ENCODE results near the gene TSPAN3.

The TSPAN3 gene

DNA sequence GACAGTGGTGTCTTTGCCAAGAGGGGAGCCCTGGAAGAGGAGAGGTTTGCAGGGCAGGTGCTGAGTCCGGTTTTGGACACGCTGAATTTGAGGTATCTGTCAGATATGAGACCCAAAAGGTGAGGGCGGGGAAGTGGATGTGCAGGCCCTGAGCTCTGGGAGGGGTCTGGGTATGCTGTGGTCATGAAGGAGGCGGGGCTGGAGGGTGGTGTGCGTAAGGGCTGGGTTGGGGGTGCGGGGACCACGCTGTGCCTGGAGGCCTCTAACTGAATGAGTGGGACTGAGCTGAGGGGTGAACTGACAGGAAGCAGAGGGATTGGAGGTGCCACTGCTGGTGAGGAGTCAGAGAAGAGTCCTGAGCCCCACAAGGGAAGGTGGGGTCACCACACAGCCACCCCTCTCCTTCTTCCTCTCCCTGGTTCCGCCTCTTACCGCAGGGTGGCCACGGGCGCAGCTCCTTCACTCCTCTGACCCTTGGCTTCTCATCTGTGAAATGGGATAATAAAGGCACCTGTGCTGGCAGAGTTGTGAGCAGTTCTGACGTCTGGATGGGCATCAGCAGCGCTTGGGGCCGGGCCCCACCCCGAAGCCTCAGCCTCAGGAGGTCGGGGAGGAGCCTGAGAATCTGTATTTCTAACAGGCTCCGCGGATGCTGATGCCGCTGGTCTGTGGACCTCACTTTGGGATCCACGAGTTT, 47.2 kb downstream of the TSPAN3 start:
- no peak for DNase-seq (ENCODE audit: low read depth)

DNA sequence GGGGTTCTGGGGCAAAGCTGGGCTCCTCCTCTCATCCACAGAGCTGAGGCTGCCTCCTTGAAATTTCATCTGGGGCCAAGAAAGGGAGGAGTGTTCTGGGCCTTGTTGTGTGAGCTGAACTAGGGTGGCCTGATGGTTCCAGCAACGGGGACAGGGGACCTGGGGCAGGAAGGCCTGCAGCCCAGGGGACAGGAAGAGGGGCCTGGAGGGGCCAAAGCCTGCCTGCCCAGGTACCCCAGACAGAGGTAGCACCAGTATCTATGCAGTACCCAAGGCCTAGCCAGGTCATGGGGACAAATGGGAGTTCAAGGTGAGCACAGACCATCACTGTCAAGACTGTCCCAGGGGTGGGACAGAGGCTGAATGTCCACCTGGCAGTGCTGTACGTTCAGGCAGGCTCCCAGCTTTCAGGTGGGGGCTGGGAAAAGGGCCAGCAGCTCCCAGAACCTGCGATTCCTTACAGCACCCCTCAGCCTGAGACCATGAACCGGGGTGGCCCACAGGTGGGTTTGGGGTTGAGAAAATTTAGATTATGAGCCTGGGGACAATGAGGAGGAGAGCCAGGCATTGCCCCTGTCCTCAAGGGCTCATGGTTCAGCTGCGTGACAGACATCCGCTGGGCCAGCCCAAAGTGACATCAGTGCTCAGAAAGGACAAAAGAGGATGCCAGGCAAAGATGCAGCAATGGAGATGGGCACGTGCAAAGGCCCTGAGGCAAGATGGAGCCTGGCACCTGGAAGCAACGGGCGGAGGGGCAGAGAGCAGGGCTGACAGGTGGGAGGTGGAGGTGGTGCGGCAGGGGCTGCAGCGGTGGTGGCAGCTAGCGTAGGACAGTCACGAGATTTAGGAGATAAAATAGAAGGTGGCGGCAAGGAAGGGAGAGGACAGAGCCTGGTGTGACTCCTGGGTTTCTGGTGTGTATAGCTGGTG, 48.0 kb downstream of the TSPAN3 start:
- DNase-seq (ENCODE audit: low read depth): no peak

DNA sequence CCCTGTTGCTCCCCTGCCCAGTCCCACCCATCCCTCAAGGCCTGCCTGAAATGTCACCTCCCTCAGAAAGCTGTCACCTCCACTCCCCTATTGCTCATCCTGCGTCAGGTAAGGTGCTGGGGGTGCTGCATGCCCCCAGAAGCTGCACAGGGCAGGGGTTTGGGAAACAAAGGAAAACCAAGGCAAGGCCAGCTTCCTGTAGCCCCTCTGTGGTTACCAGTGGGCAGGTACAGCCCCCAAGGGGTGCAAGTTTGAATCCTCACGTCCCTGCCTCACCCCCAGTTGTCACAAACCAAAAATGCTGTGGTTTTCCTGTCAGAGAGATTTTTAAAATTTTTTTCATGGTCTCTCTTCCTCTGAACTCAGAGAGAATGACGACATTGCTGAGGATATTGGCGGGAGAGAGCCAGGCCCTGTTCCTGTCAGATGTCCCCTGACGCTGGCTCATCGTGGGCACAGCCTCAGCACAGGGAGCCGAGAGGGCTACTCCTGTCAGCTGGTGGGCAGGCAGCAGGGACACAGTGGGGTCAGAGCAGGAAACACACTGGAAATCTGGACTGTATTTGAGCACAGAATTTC, 49.0 kb downstream of the TSPAN3 start:
- DNase-seq (ENCODE audit: low read depth): no peak

DNA sequence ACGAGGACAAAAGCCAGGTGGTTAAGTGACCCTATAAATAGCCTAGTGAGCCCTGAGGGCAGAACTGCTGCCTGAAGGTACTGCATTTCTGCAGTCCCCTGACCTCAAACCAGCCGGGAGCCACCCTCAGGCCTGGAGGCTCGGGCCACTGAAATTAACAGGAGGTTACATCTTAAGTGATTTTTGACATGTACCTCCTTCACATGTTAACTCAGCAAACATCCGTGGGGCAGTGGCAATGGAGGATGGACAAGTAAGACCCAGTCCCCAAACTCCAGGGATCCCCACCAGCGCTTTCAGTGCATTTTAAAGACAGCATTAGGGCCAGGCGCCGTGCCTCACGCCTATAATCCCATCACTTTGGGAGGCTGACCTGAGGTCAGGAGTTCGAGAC, 49.8 kb downstream of the TSPAN3 start:
- DNase-seq (ENCODE audit: low read depth): no peak

DNA sequence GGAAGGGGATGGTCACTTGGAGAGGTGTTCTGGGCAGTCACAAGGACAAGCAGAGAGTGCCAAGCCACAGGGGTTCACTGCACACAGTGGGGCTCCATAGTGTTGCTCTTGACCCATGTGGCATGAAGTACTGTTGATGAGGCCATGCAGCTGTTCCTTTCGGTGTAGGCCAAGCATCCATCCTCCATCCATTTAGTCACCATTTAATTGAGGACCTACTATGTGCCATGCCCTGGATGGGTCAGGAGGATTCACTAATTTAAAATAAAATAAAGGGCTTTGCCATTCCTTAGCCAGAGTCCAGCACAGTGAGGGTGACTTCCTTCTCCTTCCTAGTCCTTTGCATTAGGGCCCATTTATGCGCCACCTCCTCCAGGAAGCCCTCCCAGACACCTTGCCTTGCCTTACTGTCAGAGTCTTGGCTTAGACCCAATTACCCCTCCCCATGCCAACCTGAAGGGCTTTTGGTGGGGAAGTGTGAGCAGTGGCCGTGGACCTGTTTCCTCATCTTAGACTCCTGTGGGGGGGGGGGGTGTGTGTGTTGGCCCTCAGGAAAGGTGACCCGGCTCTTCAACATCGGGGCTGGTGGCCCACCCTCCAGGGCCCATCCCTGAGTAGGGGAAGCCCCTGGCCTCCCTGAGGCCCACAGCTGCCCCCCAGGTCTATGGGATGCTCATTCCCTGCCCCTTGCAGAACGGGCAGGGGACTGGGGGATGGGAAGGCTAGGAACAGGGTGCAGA, 50.4 kb downstream of the TSPAN3 start:
- no peak for DNase-seq (ENCODE audit: low read depth)

DNA sequence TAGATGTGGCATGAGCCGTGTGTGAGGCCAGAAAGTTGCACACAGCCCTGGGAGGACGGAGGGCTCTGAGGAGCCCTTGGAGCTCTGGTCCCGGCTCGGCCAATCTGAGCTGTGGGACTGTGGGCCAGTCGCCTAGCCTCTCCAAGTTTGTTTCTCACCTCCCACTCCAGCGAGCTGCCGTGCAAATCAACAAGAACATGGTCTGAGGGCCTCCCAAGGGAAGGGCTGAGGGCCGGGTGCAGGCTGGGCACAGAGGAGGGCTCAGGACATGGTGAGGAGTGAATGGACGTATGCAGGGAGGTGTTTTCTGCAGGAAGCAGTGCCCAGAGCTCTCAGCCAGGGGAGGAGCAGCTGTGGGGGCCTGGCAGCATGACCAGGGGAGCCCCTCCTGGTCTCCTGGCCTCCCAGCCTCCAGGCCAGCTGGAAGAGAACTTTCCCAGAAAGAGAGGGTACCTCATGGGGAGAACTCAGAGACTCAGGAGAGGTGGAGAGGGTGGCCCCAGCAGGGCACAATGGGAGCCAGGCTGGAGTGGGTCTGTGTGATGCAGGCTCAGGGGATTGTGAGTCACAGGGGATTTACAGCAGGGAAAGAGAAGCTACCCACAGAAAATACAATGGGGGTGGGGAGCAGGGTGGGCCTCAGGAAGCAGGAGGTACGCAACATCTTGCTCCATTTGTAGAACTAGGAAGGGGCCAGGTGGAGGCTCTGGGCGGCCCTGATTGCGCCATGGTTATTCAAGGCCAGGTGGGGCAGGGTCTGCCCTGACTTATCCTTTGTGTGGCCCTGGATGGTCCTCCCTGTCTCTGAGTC, 51.2 kb downstream of the TSPAN3 start:
- peak; percentile 56 for DNase-seq (ENCODE audit: low read depth)

DNA sequence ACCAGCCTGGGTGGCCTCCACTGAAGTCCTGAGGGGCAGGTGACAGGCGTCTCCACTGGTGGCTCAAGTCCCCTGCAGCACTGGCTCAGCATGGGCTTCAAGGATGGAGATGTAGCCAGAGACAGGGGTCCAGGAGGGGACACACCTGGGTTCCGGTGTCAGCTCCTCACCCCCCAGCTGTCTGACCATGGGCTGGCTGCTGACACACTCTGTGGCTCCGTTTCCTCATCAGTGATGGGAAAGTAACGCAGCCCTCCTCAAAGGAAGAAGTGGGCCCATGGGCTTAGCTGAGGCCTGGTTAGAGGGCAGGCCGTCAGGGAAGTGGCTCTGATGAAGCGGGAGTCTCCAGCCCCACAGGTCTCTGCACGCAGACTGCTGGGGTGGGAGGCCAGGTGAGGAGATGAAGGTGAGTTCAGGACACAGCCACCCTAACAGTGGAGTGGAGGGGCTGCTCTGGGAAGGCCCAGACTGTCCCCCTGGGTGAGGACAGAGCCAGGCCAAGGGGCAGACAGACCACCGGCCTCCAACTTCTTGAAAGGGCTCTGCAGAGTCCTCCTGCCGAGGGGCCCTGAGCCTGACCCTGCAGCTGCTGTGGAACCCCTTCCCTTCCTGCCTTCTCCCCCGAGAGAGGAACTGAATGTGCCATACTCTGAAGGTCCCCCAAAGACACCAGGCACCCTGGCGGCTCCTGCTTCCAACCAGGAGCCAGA, 52.0 kb downstream of the TSPAN3 start:
- DNase-seq (ENCODE audit: low read depth): no peak

DNA sequence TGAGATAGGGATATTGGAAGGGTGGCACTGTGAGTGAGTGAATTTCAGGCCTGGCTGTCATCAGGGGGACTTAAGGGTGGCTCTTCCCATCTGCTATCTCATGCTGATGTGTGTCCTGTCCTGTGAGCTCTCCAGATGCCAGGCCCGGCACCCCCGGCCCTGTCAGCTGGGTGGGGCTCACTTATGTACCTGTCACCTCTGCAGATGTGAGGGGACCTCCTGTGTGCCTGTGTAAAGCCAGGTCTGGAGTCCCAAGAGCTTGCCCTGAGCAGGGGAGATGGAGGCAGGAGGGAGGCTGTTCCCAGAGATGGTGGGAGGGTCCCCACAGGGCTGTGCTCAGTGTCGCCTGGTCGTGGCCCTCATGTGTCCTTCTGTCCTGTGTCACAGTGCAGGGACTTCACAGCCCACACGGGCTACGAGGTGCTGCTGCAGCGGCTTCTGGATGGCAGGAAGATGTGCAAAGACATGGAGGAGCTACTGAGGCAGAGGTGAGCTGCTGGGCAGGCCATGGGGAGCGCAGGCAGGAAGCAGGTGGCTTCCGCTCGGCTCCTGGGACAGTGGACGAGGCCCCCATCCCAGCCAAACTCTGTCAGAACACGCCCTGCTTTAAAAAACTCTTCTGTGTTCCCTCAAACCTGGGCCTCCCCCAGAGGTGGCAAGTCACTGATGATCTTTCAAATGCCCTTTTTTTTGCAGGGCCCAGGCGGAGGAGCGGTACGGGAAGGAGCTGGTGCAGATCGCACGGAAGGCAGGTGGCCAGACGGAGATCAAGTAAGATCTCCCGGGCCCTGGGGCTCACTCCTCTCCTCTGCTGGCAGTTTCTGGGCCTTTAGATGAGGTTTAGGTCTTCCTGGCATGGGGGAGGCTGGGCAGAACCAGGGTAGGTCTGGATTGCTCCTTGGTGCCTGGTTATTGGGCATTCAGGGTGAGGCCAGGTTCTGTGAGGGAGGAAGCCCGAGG, 52.9 kb downstream of the TSPAN3 start:
- DNase-seq (ENCODE audit: low read depth): no peak

DNA sequence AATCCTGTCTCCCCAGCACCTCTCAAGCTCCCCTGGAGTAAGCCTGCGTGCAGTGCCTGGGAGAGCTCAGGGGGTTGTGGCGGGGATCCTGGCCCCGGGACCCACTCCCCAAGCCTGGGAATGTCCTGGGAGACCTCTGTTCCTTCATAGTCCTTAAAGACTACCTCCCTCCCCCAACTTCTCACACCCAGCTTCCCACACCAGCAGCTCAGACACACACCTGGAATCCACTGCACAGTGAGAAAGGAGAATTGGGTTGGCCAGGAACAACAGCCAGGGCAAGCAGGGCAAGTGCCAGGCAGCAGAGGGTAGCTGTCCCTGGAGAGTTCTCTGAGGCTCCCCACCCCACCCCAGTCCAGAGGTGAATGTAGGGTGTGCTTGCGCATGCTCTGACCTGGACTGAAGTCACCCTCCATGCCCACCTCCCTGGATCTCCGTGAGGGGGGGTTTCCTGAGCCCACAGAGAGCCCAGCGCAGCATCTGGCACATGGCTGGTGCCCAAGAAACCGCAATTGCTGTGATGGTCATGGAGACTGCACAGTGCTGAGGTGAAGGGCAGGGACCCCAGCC, 53.7 kb downstream of the TSPAN3 start:
- DNase-seq (ENCODE audit: low read depth): no peak

DNA sequence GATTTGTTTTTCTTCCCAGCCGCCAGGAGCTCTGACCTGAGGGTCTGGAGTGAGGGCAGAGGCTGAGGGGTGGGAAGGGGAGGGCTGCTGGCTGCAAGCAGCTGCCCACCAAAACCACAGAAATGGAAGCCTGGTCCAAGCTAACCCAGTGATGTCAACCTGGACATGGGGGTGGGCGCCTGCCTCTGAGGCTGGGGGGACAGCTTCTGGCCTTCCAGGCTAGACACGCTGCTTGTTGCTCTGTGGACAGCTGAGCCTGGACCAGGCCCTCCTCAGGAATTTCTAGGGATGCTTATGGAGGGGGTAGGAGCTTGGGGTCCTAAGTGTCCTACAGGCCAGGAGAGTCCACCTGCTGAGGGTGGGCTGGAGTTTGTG, 54.6 kb downstream of the TSPAN3 start:
- DNase-seq (ENCODE audit: low read depth): no peak

DNA sequence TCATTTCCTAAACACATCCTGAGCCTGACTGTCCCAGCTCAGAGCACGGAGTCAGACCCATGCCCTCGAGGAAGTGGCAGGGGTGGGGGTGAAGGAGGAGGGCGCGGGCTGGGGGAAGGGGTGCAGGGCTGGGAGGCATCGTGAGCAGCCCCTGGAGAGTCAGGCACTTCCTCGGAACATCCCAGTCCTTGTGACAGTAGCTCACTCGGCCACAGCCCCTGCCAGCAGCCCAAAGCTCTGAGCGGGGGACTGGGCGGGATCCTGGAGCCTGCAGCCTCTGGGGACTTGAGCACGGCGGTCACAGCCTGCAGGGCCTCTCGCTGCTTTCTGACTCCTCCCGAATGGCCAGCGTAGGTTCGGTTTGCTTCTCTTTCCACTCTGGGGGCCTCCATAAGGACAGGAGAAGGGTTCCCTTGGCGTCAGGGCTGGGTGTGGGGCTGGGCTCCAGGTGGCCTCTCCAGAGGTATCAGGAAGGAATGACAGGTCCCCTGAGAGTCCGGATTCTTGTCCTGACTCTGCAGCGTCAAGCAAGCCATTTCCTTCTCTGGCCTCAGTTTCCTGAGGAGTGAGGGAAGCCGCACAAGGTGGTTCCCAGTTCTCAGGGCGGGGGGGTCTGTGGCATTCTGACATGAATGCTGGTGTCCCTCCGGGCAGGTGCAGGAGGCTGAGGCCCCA, 55.1 kb downstream of the TSPAN3 start:
- no peak for DNase-seq (ENCODE audit: low read depth)

DNA sequence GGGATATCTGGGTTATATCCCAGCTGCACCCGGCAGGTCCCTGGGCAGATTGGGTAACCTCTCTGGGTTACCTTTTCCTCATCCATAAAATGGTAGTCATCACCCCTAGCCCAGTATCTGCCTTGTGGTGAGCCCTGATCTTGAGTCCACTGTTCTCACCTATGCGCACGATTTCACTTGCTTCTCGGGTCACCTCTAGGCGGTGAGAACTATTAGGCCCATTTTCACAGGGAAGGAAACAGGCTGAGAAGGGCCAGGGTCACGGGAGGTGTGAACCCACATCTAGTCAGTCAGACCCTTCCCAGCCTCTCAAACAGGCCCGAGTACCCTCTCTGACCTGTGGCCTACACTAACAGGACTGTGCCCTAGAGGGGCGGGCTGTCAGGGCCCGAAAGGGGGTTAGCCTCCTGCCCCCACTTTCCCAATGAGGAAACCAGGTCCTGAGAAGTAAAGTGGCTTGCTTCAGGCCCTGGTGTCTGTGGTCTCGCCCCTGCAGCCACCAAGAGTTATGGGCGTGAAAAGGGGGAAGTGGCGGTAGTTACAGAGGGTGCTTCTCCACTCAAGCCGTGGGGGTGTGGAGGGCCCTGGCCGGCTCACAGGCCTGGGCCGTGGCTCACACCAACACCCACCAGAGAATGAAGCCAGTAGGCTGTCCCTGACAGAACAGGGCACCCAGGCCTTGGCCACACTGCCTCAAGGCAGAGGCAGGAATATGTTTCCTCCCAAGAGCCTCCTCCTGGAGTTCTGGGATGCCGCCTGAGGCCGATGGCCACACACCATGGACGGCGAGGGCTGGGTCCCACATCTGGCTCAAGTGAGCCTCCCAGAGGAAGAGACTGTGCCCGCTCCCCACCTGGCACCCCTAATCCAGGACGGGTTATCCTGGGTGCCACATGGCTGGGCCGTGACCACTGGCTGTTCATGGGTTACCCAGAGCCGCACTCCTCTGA, 56.5 kb downstream of the TSPAN3 start:
- no peak for DNase-seq (ENCODE audit: low read depth)

DNA sequence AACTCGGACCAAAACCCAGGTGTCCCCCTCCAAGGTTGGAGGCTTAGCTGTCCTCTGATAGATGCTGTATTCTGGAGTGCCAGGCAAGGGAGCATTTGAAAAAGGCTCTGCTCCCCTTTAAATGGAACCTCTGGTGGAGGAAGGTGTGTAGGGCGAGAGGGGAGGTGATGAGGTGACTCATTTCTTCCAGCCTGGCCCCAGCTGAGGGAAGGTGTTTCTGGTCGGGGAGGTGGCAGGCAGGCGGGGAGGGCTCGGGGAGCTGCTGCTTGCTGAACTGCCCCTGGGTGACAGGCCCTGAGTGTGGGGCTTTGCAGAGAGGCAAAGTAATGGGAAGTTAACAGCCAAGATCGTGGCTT, 57.2 kb downstream of the TSPAN3 start:
- no peak for DNase-seq (ENCODE audit: low read depth)

DNA sequence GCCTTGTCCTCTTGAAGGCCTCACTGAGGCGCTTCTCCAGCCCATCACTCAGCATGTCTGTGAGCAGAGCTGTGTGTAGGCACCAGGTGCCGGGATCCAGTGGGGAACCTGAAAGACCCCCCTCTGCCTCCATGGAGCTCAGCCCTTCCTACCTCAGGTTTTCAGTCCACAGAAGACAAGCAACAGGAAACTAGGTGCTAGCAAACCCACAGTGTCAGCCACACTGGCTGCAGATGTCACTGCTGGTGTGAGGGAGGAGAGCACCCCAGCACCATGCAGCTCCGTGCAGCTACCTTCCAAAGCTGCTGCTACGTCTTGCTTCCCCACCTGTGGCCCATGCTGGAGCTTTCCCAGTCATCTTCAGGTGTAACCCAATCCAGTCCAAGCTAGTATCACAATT, 58.0 kb downstream of the TSPAN3 start:
- DNase-seq (ENCODE audit: low read depth): no peak

DNA sequence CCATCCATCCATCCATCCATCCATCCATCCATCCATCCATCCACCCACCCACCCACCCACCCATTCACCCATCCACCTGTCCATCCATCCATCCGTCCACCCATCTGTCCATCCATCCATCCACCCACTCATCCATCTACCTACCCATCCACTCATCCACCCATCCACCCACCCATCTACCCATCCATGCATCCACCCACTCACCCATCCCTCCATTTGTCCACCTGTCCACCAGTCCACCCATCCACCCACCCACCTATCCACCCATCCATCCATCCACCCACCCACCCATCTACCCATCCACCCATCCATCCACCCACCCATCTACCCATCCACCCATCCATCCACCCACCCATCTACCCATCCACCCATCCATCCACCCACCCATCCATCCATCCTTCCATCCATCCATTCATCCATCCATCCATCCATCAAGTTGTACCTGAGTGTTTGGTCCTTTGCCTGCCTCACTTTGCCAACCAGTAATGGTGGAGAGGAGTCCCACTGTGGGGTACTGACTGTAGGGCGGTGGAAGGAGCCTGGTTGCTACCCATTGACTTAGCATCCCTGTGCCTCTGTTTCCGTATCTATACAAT, 58.7 kb downstream of the TSPAN3 start:
- no peak for DNase-seq (ENCODE audit: low read depth)

DNA sequence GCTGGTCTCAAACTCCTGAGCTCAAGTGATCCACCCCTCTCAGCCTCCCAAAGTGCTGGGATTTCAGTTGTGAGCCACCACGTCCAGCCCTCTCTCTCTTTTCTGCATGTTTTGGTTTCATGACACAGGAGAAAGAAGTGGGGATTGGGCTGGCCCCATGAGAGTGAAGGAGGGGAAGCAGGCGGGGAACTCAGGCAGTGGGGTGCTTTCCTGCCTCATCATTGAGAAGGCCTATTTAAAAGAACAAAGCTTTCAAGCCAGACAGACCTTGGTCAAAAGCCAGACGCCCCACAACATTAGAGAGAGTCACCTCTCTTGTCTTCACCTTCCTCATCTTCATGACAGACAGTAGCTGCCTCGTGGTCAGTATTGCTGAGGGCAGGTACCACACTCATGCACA, 60.1 kb downstream of the TSPAN3 start:
- no peak for DNase-seq (ENCODE audit: low read depth)

DNA sequence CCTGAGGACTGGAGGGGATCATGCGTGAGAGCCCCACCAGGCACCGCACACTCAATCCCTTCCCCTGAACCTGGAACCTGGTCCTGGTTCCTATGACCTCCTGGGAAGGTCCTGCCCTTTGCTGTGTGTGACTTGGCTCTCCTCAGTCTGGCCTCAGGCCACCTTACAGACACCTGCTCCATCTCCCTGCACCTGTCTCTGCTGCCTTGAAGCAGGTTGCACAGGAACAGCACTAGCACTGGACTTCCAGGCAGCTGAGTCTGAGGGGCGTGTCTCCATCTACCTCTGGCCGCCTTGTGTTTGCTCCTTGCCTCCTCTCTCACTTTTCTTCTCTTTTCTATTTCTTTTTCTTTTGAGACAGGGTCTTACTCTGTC, 60.6 kb downstream of the TSPAN3 start:
- no peak for DNase-seq (ENCODE audit: low read depth)

Data from amniotic epithelial cell (primary cell).